IPS DF 19.7 (cell line): ENCODE results near the gene CLDN25.
A peak's percentile ranks its signal among the peaks of the same experiment; 100 is the strongest.
"Not testable (repeated sequence)": the region's sequence is repeated elsewhere in the genome, so short reads cannot be mapped to it uniquely, and the experiment has no call there.

Source experiments
- DNase-seq: peaks from one replicate; pipeline ENCODE4 v3.0.0-alpha.2; 2013; ENCODE audit warnings: low read depth, low spot score

CLDN25 gene

DNA sequence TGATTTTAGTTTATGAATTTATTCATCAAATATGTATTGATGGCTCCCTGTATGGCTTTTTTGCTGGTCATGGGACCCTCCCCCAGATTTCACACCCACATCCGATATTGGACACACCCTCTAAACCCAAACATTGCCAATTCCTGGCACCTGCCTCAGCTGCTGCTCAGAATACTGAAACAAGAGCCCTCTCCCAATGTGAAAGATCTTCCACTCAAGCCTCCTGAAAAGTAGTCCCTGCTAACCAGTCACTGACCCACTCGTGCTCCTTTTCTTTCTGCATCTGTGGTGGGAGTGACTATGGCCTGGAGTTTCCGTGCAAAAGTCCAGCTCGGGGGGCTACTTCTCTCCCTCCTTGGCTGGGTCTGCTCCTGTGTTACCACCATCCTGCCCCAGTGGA lies at the start of gene CLDN25:
Gene CLDN25, plus strand, starts transcription at position 301 of the 400 bp plus-strand sequence. Its CDS starts 0 bp downstream, at position 301.
- DNase-seq, result no peak

DNA sequence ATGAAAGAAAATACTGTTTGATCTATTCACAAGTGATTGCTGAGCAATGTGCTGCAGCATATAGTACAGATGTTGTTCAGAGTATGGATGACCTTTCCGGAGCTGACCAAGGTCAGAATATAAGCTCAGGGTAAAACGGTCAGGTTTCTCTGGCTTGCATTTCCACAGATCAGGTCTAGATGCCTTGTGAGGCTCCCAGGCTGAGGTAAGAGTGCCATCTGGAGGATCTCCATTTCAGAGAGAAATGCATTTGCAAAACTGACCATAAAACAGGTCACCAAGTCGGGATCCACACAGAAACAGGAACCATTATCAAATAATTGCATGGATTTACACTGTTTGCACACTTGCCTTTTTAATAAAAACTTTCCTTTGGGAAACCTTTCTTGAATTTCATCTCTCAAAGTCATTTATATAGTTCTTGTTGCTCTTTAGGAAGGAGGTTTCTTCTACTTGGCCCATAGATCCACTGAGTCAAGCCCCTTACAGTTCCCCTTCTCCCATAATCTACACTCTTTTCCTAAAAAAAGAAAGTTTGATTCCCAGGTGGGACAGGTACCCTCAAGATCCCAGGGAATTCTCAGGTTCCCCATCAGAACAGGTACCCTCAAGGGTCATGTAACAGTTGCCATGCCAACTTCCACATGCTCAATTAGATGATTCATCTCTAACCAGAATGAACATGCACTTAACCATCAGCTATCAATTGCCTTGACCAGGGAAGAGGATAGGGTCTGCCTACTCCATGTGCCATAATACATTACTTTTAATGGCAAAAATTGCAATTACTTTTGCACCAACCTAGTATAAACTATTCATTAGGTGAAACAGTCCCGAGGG lies 48.5 kb upstream of the CLDN25 start:
- no peak for DNase-seq

DNA sequence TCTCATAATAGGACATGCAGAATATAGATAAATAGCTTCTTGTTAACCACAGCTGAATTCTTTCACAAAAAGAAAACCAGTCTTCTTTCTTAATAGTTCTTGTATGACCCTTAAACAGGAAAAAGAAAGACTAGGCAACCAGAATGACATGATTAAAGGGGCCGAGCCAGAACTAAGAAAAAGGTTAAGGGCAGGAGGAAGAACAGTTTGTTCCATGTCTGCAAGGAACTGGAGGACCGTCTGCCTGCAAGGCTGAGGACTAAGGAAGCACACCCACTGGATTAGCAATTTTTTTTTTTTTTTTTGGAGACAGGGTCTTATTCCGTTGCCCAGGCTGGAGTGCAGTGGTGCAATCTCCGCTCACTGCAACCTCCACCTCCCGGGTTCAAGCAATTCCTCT lies 47.5 kb upstream of the CLDN25 start:
- no peak for DNase-seq

DNA sequence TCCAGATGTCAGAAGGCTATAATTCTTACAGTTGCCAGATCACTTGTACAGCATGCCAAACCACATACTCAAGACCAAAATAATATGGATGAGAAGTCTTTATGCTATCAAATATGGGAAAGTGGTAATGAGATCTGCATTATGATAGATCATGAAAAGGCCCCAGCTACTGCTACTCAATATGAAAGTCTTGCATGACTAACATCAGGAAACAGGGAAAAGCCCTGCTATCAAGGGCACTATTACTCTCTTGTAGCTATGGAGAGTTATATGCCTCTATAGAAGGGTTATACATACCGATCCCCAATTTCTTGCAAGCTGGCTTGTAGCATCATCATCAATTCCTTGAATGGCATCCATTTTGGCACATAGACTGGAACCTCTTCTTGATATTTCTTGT lies 43.3 kb upstream of the CLDN25 start:
- DNase-seq, result no peak

DNA sequence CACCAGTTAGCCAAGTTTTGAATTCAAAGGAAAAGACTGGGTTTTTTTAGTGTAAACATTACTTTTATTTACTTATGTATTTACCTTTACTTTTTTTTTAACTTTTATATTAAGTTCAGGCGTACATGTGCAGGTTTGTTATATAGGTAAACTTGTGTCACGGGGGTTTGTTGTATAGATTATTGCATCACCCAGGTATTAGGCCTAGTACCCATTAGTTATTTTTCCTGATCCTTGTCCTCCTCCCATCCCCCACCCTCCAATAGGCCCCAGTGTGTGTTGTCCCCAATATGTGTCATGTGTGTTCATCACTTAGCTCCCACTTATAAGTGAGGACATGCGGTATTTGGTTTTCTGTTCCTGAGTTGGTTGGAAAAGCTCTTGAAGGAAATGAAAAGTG lies 26.7 kb upstream of the CLDN25 start:
- no peak for DNase-seq

- no peak for DNase-seq
Measured at GRCh38 chr11:113760241-113760640, 19.4 kb upstream of the CLDN25 start.

DNA sequence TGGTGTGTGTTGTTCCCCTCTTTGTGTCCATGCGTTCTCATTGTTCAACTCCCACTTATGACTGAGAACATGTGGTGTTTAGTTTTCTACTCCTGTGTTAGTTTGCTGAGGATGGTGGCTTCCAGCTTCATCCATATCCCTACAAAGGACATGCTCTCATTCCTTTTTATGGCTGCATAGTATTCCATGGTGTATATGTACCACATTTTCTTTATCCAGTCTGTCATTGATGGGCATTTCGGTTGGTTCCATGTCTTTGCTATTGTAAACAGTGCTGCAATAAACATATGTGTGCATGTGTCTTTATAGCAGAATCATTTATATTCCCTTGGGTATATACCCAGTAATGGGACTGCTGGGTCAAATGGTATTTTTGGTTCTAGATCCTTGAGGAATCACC lies 16.6 kb upstream of the CLDN25 start:
- DNase-seq, result not testable (repeated sequence)

GRCh38 chr11:113764527-113765219 lies 14.9 kb upstream of the CLDN25 start:
- no peak for DNase-seq

DNA sequence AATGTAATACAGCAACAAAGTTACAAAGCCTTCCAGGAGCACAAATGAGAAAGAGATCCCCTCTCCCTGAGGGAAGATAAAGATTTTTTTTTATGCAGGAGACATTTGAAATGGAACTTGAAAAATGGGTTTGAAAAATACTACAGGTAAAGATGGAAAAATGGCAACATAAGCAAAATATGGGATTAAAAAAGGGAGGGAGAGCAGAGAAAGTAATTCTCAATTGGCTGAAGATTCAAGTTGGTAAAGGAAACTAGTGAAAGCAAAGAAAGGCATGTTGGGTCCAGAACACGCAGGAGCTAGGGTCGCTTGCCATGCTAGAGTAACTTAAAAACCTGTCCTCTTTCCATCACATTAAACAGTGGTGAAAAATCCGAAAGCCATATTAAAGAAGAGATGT lies 7.6 kb upstream of the CLDN25 start:
- DNase-seq, result no peak

DNA sequence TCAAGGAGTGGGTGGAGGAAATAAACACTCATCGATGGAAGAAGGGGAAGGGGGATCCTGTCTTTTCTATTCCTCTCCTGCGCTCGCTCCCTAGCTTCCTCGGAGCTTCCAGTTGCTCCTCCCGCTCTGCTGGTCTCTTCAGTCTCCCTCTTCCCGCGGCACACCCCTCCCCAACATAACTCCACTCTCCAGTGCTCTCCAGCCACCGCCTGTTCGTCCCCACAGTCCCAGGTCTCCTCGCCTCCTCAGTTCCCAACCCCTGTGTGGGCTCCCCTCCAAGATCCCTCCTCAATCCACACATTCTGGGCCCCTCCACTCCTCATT lies 6.5 kb upstream of the CLDN25 start:
- DNase-seq, result no peak

DNA sequence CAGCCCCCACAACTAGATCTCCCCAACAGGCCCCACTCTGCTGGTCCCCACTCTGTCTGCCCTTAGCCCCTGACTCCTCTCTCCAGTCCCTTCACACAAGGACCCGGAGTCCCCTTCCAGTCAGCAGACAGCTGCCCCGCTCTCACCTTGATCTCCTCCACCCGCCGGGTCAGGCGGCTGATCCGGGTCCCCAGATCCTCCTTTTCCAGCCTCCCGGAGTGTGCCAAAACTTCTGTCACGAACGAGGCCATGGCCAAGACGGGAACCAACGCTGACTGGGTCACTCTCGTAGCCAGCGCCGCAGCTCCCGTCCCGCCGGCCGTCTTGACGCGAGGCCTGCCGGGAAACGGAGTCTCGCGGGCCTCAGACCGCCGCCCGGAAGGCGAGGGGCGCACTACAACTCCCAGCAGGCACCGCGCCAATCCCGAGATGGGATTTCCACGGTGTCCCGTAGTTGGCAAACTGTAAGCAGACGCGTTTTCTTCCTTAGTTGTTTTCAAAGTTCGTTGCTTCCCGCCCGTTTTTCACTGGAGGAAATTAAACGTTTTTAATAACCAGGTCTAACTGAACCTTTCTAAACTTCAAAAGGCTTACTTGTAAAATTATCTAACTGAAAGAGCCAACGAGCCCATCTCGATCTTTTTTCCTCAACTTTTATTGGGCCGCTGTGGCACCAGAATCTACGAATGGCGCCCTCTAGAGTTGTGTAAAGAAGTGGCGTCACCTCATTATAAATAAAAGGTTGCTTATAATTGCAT lies 6.0 kb upstream of the CLDN25 start, which contains the start of gene ZW10:
Gene ZW10, minus strand, starts transcription at position 277 of the 758 bp plus-strand sequence. Its CDS starts 26 bp downstream, at position 251.
- peak; percentile 82 for DNase-seq

DNA sequence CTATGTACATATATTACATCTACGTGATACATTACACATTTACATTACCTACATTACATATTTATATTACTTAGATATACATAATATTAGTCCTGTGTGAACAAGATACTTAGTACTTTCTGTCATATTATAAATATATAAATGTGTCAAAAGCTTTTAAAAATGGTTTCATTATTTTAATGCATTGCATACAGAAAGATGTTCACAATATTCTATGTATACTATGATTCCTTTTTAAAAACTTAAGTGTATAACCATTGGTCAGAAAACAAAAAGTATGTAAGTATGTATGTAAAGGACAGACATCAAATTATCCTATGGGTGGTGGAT lies 5.5 kb upstream of the CLDN25 start:
- no peak for DNase-seq

- no peak for DNase-seq
Measured at GRCh38 chr11:113778111-113778910, 1.3 kb upstream of the CLDN25 start.

DNA sequence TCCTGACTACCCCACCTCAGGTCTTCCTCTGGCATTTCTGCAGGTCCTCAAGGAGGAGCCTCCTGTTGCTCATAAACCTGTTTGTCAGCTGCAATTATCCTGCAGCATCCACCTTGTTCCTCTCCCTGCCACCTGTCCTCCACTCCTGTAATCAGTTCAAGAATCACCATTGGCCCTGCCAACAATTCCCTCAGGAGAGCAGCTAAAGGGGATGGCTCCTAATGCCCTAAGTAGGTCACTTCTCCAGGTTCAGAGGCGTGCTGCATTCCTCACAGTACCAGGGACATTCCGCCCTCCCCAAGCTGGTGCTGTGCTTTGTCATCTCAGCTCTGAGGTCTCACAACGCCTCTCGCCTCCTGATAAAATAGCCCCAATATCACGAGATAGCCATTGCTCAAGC lies 2.1 kb downstream of the CLDN25 start:
- DNase-seq, result no peak

GRCh38 chr11:113782134-113782533 lies 2.5 kb downstream of the CLDN25 start:
- no peak for DNase-seq

- not testable (repeated sequence) for DNase-seq
Measured at GRCh38 chr11:113789016-113789415, 9.4 kb downstream of the CLDN25 start.

- no peak for DNase-seq
Measured at GRCh38 chr11:113789675-113790320, 10.2 kb downstream of the CLDN25 start.

DNA sequence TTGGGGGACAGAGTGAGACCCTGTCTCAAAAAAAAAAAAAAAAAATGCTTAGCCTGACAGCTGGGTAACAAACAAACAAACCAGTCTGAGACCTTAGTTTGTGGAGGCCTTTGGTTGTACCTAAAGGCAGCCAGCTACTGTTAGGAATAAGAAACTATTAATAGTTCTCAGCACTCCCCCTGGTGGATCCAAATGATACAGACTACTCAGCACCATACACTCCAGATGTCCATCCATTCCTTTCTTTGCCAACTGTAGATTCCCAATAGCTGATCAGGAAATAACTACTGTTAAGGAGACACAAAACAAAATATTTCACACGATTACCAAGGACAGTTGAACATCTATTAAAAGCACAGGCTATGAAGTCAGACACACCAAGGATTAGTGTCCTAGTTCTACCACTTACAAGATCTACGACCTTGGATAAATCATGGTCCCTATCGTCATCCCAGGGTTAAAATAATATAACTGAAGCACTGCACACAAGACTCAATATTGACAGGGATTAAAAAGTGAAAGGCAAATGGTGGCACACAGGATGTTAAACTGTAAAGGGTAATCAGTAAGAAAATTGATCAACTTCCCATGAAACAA lies 17.2 kb downstream of the CLDN25 start:
- DNase-seq, result no peak

DNA sequence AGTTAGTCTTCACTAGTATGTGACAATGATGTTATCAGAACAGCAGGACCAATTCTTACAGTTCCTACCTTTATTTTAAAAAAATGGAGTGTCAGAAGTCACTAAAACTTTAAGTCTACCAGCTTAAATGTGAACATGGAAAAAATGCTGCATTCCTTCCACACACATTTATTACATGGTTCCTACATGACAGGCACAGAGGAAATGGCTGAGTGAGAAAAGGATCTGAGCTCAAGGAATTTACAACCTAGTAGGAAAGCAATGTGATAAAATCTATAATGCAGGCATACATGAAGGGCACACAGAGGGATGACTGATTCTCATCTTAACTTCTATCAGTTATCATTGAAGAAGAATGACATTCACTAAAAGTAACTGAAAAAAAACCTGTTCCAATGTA lies 23.0 kb downstream of the CLDN25 start:
- no peak for DNase-seq

DNA sequence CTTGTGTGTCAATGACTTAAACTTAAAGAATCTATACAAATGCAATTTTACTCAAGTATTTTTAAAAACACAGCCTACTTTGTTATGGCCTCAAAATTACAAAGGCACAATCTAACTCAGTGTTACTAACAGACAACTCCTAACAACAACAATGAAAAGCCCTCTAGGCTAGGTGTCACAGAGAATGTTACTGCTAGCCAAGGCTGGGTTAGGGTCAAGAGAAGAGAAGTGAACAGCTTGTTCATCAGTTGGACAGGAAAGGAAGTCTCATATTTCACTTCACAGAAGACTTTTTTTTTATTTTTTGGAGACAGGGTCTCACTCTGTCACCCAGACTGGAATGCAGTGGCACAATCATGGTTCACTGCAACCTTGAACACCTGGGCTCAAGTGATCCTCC lies 26.0 kb downstream of the CLDN25 start:
- DNase-seq, result no peak

- peak; percentile 35 for DNase-seq
Measured at GRCh38 chr11:113806406-113806805, 26.8 kb downstream of the CLDN25 start.
